ENCODE data around the gene SMARCD3. TPM values are rescaled to one million over a fixed set of nuclear protein-coding genes. Genes with fewer than 3 reads are reported as not detected.

Gene SMARCD3
- total and polyA plus RNA-seq, 2 of the 8 experiments (the other 6 are each of a cell fraction or from before 2014, with no cell fraction given) = 3.0 to 5.6 TPM

GRCh38 chr7:151238924-151239836 is 9.3 kb downstream of the SMARCD3 start (continued):
- TF ChIP-seq, protein P1, sequence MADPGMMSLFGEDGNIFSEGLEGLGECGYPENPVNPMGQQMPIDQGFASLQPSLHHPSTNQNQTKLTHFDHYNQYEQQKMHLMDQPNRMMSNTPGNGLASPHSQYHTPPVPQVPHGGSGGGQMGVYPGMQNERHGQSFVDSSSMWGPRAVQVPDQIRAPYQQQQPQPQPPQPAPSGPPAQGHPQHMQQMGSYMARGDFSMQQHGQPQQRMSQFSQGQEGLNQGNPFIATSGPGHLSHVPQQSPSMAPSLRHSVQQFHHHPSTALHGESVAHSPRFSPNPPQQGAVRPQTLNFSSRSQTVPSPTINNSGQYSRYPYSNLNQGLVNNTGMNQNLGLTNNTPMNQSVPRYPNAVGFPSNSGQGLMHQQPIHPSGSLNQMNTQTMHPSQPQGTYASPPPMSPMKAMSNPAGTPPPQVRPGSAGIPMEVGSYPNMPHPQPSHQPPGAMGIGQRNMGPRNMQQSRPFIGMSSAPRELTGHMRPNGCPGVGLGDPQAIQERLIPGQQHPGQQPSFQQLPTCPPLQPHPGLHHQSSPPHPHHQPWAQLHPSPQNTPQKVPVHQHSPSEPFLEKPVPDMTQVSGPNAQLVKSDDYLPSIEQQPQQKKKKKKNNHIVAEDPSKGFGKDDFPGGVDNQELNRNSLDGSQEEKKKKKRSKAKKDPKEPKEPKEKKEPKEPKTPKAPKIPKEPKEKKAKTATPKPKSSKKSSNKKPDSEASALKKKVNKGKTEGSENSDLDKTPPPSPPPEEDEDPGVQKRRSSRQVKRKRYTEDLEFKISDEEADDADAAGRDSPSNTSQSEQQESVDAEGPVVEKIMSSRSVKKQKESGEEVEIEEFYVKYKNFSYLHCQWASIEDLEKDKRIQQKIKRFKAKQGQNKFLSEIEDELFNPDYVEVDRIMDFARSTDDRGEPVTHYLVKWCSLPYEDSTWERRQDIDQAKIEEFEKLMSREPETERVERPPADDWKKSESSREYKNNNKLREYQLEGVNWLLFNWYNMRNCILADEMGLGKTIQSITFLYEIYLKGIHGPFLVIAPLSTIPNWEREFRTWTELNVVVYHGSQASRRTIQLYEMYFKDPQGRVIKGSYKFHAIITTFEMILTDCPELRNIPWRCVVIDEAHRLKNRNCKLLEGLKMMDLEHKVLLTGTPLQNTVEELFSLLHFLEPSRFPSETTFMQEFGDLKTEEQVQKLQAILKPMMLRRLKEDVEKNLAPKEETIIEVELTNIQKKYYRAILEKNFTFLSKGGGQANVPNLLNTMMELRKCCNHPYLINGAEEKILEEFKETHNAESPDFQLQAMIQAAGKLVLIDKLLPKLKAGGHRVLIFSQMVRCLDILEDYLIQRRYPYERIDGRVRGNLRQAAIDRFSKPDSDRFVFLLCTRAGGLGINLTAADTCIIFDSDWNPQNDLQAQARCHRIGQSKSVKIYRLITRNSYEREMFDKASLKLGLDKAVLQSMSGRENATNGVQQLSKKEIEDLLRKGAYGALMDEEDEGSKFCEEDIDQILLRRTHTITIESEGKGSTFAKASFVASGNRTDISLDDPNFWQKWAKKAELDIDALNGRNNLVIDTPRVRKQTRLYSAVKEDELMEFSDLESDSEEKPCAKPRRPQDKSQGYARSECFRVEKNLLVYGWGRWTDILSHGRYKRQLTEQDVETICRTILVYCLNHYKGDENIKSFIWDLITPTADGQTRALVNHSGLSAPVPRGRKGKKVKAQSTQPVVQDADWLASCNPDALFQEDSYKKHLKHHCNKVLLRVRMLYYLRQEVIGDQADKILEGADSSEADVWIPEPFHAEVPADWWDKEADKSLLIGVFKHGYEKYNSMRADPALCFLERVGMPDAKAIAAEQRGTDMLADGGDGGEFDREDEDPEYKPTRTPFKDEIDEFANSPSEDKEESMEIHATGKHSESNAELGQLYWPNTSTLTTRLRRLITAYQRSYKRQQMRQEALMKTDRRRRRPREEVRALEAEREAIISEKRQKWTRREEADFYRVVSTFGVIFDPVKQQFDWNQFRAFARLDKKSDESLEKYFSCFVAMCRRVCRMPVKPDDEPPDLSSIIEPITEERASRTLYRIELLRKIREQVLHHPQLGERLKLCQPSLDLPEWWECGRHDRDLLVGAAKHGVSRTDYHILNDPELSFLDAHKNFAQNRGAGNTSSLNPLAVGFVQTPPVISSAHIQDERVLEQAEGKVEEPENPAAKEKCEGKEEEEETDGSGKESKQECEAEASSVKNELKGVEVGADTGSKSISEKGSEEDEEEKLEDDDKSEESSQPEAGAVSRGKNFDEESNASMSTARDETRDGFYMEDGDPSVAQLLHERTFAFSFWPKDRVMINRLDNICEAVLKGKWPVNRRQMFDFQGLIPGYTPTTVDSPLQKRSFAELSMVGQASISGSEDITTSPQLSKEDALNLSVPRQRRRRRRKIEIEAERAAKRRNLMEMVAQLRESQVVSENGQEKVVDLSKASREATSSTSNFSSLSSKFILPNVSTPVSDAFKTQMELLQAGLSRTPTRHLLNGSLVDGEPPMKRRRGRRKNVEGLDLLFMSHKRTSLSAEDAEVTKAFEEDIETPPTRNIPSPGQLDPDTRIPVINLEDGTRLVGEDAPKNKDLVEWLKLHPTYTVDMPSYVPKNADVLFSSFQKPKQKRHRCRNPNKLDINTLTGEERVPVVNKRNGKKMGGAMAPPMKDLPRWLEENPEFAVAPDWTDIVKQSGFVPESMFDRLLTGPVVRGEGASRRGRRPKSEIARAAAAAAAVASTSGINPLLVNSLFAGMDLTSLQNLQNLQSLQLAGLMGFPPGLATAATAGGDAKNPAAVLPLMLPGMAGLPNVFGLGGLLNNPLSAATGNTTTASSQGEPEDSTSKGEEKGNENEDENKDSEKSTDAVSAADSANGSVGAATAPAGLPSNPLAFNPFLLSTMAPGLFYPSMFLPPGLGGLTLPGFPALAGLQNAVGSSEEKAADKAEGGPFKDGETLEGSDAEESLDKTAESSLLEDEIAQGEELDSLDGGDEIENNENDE (IDR thresholded peaks at IDR 0.05; ENCODE audit: insufficient replicate concordance, low read length) = no peak
- no peak for TF ChIP-seq HDAC2 (IDR thresholded peaks at IDR 0.05; ENCODE audit: borderline replicate concordance in 1 of 2, low read depth in 2 of 2, low read length in 2 of 2)
- no peak for TF ChIP-seq EZH2 (IDR thresholded peaks at IDR 0.05; ENCODE audit: low read depth, low read length, severe bottlenecking)
- no peak for TF ChIP-seq EGR1 (IDR thresholded peaks at IDR 0.05; ENCODE audit: borderline replicate concordance, low read depth, low read length)
- no peak for TF ChIP-seq POLR2A (IDR thresholded peaks at IDR 0.05; ENCODE audit: control extremely low read depth in 1 of 2, low read depth in 2 of 2, low read length in 2 of 2)
- TF ChIP-seq RFX5 (IDR thresholded peaks at IDR 0.05; ENCODE audit: borderline replicate concordance, low read depth, low read length) = no peak
- TF ChIP-seq ATF2 (IDR thresholded peaks at IDR 0.05; ENCODE audit: low read length) = no peak

All from H1 (cell line).